GM18502 (cell line): ENCODE measurements around the gene RBM38.
A peak's percentile ranks its signal among the peaks of the same experiment; 100 is the strongest.

ENCODE experiments used
- ATAC-seq: cut with Tn5 transposase; IDR thresholded peaks from one replicate; pipeline ENCODE4 v1.9.1; 2021; ENCODE audit warnings: mild to moderate bottlenecking; ENCODE audit not compliant: unreplicated experiment, poor library complexity

Gene RBM38

GRCh38 chr20:57432480-57432861, 41.3 kb downstream of the RBM38 start:
- no peak for ATAC-seq

GRCh38 chr20:57432862-57433491, 41.8 kb downstream of the RBM38 start:
- ATAC-seq = peak; percentile 96

GRCh38 chr20:57433657-57434389, 42.6 kb downstream of the RBM38 start:
- ATAC-seq = no peak

- ATAC-seq = no peak
Observed at GRCh38 chr20:57434390-57434700, 43.1 kb downstream of the RBM38 start.

- ATAC-seq = no peak
Observed at GRCh38 chr20:57435105-57435497, 43.9 kb downstream of the RBM38 start.

- ATAC-seq = no peak
Observed at GRCh38 chr20:57435498-57436222, 44.5 kb downstream of the RBM38 start.

GRCh38 chr20:57436223-57436545, 45.0 kb downstream of the RBM38 start:
- no peak for ATAC-seq

GRCh38 chr20:57437267-57437666, 46.1 kb downstream of the RBM38 start:
- ATAC-seq = no peak

GRCh38 chr20:57437672-57438330, 46.6 kb downstream of the RBM38 start:
- ATAC-seq = no peak

- ATAC-seq = no peak
Observed at GRCh38 chr20:57438552-57438951, 47.4 kb downstream of the RBM38 start.

- ATAC-seq = no peak
Observed at GRCh38 chr20:57439432-57439831, 48.2 kb downstream of the RBM38 start.

- no peak for ATAC-seq
Observed at GRCh38 chr20:57439993-57440392, 48.8 kb downstream of the RBM38 start.

GRCh38 chr20:57440678-57441509, 49.7 kb downstream of the RBM38 start:
- ATAC-seq = no peak

- ATAC-seq = no peak
Observed at GRCh38 chr20:57441510-57442154, 50.4 kb downstream of the RBM38 start.

- no peak for ATAC-seq
Observed at GRCh38 chr20:57442158-57442887, 51.1 kb downstream of the RBM38 start.

- no peak for ATAC-seq
Observed at GRCh38 chr20:57442888-57443239, 51.7 kb downstream of the RBM38 start.

GRCh38 chr20:57443349-57444265, 52.4 kb downstream of the RBM38 start:
- no peak for ATAC-seq

GRCh38 chr20:57444394-57445048, 53.3 kb downstream of the RBM38 start:
- ATAC-seq = no peak
